NCI-H345 treated with DMSO at 0.1 percent for 48 hours (cell line): ENCODE results near the gene NUMB.

Experiments
- DNase-seq: peaks from one replicate; lab custom pipeline; 2025; ENCODE audit not compliant: unreplicated experiment; lab: John Stamatoyannopoulos, UW

The NUMB gene

GRCh38 chr14:73234586-73235394 is 223.6 kb downstream of the NUMB start:
- DNase-seq = no peak

GRCh38 chr14:73234029-73234428 is 224.3 kb downstream of the NUMB start:
- DNase-seq = no peak

GRCh38 chr14:73233564-73233963 is 224.8 kb downstream of the NUMB start:
- no peak for DNase-seq

GRCh38 chr14:73232984-73233383 is 225.4 kb downstream of the NUMB start:
- no peak for DNase-seq

- no peak for DNase-seq
These were observed 226.1 kb downstream of the NUMB start for GRCh38 chr14:73231981-73232851.

- DNase-seq = no peak
These were observed 228.3 kb downstream of the NUMB start for GRCh38 chr14:73230051-73230450.

GRCh38 chr14:73227812-73228781 is 230.2 kb downstream of the NUMB start:
- DNase-seq = no peak

GRCh38 chr14:73225496-73225895 is 232.8 kb downstream of the NUMB start:
- DNase-seq = no peak
